Left forelimb (tissue), 1 donor: ENCODE data around the gene PDAP1.
"Not testable (repeated sequence)": the region's sequence is repeated elsewhere in the genome, so short reads cannot be mapped to it uniquely, and the experiment has no call there.

Experiments used
- DNase-seq: peaks from one replicate; pipeline ENCODE4 v3.0.0-alpha.2; 2018; ENCODE audit warnings: low spot score

PDAP1 gene

GRCh38 chr7:99350641-99351040 is 57.8 kb downstream of the PDAP1 start:
- DNase-seq = not testable (repeated sequence)
